WERI-Rb-1 (cell line): ENCODE data around the gene TMEM120A.

ENCODE experiments used
- DNase-seq: peaks from one replicate; pipeline ENCODE4 v3.0.0-alpha.2; 2020
- H3K27ac ChIP-seq: fragments of 250-450 bp; sonication (Bioruptor Pico); 2 replicates; pipeline ENCODE4 v1.5.1; 2020; ENCODE audit warnings: mild to moderate bottlenecking, moderate library complexity
- H3K27me3 ChIP-seq: fragments of 250-450 bp; sonication (Bioruptor Pico); 2 replicates; pipeline ENCODE4 v1.5.1; 2021; ENCODE audit warnings: mild to moderate bottlenecking, low read depth, moderate library complexity; ENCODE audit not compliant: insufficient read depth, severe bottlenecking
- H3K36me3 ChIP-seq: fragments of 250-450 bp; sonication (Bioruptor Pico); 2 replicates; pipeline ENCODE4 v1.5.1; 2020; ENCODE audit warnings: mild to moderate bottlenecking, moderate library complexity
- H3K4me3 ChIP-seq: 2 replicates; pipeline ENCODE4 v1.5.1; 2011; ENCODE audit warnings: low read depth, mild to moderate bottlenecking, control low read depth, low read length
- H3K9me3 ChIP-seq: fragments of 250-450 bp; sonication (Bioruptor Pico); 2 replicates; pipeline ENCODE4 v1.5.1; 2021; ENCODE audit warnings: mild to moderate bottlenecking, moderate library complexity; ENCODE audit not compliant: severe bottlenecking
- TF ChIP-seq, protein P1 (sequence below): IDR thresholded peaks from 2 replicates; pipeline ENCODE4 v1.5.1; 2011; ENCODE audit warnings: low read depth, mild to moderate bottlenecking, control low read depth, inconsistent platforms, low read length

Gene TMEM120A

DNA sequence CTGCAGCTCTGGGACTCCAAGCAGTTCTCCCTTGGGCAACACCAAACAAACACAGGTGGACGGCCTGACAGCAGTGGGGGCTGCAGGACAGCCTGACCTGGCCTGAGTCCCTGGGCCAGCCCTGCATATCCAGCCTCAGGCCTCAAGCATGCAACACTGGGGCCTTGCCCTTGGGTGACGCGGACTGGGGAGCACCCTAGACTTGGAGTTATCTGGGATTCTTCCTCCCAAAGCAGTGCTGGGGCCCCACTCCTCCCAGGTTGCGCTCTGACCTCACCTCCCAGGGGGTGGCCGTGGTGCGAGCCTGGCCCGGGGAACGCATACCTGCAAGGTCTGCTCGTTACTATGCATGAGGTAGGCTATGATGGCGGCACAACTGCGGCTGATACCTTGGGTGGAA lies 6.2 kb upstream of the TMEM120A start:
- DNase-seq, result no peak
- TF ChIP-seq, protein P1, sequence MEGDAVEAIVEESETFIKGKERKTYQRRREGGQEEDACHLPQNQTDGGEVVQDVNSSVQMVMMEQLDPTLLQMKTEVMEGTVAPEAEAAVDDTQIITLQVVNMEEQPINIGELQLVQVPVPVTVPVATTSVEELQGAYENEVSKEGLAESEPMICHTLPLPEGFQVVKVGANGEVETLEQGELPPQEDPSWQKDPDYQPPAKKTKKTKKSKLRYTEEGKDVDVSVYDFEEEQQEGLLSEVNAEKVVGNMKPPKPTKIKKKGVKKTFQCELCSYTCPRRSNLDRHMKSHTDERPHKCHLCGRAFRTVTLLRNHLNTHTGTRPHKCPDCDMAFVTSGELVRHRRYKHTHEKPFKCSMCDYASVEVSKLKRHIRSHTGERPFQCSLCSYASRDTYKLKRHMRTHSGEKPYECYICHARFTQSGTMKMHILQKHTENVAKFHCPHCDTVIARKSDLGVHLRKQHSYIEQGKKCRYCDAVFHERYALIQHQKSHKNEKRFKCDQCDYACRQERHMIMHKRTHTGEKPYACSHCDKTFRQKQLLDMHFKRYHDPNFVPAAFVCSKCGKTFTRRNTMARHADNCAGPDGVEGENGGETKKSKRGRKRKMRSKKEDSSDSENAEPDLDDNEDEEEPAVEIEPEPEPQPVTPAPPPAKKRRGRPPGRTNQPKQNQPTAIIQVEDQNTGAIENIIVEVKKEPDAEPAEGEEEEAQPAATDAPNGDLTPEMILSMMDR, result no peak

DNA sequence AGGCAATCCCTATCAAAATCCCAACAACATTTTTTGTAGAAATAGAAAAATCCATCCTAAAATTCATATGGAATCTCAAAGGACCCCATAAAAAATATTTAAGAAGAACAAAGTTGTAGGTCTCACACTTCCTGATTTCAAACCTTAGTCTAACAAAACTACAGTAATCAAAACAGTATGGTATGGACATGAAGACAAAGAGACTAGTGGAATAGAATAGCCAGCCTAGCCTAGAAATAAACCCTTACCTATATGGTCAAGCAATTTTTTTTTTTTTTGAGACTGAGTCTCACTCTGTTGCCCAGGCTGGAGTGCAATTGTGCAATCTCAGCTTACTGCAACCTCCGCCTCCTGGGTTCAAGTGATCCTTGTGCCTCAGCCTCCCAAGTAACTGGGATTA lies 3.6 kb upstream of the TMEM120A start:
- no peaks in the 10 kb centered on the region for H3K9me3 ChIP-seq
- no peaks in the 10 kb centered on the region for H3K27me3 ChIP-seq
- no peak overlapping the region for H3K4me3 ChIP-seq
- TF ChIP-seq, protein P1, result no peak
- H3K36me3 ChIP-seq, result peaks cover 9% of the 10 kb centered on the region
- DNase-seq, result no peak
- no peak overlapping the region for H3K27ac ChIP-seq

More for the DNA sequence above, 6.2 kb upstream of the TMEM120A start:
- Histone ChIP-seq H3K36me3 (peaks cover 16% of the 10 kb centered on the region), H3K4me3 (no peak overlapping the region), H3K27ac (no peak overlapping the region), H3K27me3 (no peaks in the 10 kb centered on the region), H3K9me3 (no peaks in the 10 kb centered on the region)

DNA sequence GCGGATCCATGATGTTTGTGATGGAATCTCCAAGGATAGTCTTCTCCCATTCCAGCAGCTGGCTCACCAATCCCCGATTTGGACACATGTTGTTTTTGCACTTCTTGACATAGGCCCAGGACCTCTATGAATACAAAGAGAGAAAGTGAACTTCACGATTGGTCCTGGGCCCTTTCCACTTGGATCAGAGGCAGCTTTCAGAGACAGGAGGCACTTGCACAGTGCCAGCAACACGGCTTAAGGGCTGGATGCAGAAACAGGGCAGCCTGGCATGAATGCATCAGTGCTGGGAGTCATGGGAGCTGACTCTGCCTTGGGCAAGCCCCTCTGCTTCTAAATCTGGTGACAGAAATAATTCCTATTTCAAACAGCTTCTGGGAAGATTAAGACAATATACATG lies 2.1 kb upstream of the TMEM120A start:
- H3K4me3 ChIP-seq, result no peak overlapping the region
- TF ChIP-seq, protein P1, result no peak
- no peak for DNase-seq
- H3K27me3 ChIP-seq, result no peaks in the 10 kb centered on the region
- H3K36me3 ChIP-seq, result no peaks in the 10 kb centered on the region; the same call in 1 of the 2 replicates
- H3K9me3 ChIP-seq, result no peaks in the 10 kb centered on the region
- no peak overlapping the region for H3K27ac ChIP-seq

DNA sequence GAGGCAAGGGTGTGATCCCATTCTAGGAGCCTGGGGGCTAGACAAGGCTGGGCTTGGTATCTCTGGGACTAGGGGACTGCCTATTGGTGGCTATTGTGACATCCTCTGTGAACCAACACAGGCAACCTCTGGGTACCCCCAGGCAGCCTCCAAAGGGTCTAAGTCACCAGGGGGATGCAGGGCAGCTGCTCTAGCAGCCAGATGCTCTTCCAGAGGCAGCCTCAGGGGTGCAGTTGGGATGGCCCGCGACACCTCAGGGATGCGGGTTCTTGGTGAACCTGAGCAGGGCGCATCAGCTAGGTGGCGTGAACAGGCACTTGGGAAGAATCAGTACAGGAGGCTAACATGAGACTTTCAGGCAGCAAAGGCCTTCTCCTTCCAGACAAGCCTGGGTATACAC lies 1.6 kb upstream of the TMEM120A start:
- no peaks in the 10 kb centered on the region for H3K27me3 ChIP-seq
- no peaks in the 10 kb centered on the region for H3K9me3 ChIP-seq
- TF ChIP-seq, protein P1, result no peak

DNA sequence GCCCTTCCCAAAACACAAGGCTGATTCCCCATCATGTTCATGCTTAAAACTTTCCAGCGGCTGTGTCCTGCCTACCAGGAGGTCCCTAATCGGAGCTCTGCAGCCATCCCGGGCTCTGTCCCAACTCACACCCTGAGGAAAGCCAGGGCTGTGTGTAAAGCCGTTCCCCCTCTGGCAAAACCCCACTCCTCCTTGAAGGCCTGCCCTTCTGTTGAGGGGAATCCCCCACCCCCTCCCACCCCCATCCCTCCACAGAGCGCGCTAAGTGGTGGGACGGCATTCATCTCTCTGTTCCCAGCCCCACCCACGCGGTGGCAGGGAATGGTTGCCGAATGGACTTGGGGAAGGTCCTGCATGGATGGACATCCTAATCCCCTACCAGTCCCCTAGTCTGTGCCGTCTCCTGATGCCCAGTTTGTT lies 667 bp upstream of the TMEM120A start:
- Histone ChIP-seq H3K4me3 (peak overlapping the region; percentile 79), H3K27me3 (no peaks in the 10 kb centered on the region), H3K9me3 (no peaks in the 10 kb centered on the region), H3K36me3 (no peaks in the 10 kb centered on the region; the same call in 1 of the 2 replicates), H3K27ac (peak overlapping the region; percentile 50)
- TF ChIP-seq, protein P1, result no peak
- no peak for DNase-seq

More for the DNA sequence above, 1.6 kb upstream of the TMEM120A start:
- H3K27ac ChIP-seq, result no peak overlapping the region
- no peak for DNase-seq
- H3K4me3 ChIP-seq, result no peak overlapping the region
- H3K36me3 ChIP-seq, result no peaks in the 10 kb centered on the region; the same call in 1 of the 2 replicates
